NCI-H1105 treated with DMSO at 0.1 percent for 48 hours (cell line): ENCODE measurements around the gene RABAC1.
"Not testable (repeated sequence)": the region's sequence is repeated elsewhere in the genome, so short reads cannot be mapped to it uniquely, and the experiment has no call there.

Experiments used
- DNase-seq: peaks from one replicate; lab custom pipeline; 2025; lab: John Stamatoyannopoulos, UW

Gene RABAC1

DNA sequence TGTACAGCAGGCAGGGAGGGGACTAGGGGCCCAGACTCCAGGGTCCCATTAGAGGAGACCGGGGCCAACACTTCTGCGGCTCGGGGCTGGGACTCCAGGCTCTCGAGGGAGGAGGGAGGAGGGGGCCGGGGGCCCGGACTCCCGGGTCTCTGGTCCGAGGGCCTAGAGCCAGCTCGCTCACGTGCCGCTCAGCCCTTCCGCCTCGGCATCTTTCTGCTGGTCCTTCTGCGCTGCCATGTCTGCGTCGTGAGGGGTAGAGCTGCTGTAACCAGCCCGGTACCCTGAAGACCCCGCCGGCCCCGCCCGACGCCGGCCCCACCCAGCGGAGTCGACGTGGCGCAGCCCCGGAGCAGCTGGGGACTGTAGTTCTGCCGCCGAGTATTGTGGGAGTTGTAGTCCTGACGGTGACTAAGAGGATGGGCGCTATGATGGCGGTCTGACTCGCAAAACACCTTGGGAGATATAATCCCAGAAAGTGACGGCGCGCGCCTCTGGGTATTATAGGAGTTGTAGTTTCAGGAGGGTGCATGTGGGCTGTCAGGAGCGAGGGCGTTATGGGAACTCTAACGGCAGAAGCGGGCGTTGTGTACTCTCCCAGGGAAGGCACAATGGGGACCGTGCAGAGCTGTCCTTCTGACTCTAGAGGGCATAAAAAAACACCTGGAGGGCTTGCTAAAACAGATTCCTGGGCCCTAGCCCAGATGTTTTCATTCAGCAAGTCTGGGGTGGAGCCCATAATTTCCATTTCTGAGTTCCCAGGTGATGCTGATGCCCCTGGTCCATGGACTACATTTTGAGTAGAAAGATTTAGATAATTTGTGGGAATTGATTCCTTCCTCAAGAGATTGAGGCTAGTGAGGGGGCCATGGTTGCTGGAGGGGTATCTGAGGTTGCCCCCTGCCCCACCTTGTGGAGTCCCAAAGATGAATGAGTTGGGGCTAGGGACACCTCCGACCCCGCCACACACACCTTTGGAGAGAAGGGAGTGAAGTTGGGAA lies at the start of gene RABAC1:
RABAC1 (minus strand) TSS at position 266 of the 998 bp plus-strand sequence; CDS start at position 237, 29 bp downstream.
- DNase-seq, result peak; percentile 94

GRCh38 chr19:42006569-42006968 lies 47.4 kb upstream of the RABAC1 start:
- DNase-seq, result no peak

GRCh38 chr19:42005504-42005903 lies 46.4 kb upstream of the RABAC1 start:
- DNase-seq, result no peak

- no peak for DNase-seq
Measured at GRCh38 chr19:42003506-42004294, 44.6 kb upstream of the RABAC1 start.

- no peak for DNase-seq
Measured at GRCh38 chr19:41999878-42000208, 40.7 kb upstream of the RABAC1 start.

DNA sequence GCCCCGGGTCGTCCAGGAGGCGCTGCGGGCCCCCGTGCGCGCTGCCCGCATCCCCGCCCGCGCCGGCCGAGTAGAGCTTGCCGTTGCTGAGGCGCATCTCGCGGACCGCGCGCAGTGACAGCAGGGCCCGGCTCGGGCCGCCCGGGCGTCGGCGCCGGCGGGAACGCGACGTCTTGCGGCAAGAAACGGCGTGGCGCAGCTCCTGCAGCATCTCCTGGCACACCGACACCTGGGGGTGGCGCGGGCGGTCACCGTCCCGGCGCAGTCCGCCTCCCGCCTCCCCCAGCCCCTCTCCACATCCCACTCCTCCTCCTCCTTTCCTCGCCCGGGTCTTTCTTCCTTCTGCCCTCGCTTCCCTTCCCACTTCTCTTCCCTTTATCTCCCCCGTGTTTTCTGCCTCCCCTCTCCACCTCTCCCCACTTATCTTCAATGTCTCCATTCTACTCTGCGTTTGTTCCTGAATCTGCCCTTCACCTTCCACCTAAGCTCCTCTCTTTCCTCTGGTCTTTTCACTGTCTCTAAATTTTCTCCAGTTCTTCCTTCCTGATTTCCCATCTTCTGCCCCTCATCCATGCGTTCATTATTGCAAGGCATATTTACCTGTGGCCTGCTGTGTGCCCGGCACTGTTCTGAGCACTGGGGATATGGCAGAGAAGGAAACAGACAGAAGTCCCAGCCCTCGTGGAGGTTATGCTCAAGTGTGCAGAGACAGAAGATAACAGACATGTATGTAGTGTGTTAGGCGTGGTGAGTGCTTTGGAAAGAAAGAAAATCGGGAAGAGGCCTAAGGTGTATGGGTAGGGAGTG lies 40.2 kb upstream of the RABAC1 start:
- DNase-seq, result peak; percentile 25

GRCh38 chr19:41998246-41999020 lies 39.3 kb upstream of the RABAC1 start:
- peak; percentile 34 for DNase-seq

- no peak for DNase-seq
Measured at GRCh38 chr19:41997851-41998229, 38.7 kb upstream of the RABAC1 start.

DNA sequence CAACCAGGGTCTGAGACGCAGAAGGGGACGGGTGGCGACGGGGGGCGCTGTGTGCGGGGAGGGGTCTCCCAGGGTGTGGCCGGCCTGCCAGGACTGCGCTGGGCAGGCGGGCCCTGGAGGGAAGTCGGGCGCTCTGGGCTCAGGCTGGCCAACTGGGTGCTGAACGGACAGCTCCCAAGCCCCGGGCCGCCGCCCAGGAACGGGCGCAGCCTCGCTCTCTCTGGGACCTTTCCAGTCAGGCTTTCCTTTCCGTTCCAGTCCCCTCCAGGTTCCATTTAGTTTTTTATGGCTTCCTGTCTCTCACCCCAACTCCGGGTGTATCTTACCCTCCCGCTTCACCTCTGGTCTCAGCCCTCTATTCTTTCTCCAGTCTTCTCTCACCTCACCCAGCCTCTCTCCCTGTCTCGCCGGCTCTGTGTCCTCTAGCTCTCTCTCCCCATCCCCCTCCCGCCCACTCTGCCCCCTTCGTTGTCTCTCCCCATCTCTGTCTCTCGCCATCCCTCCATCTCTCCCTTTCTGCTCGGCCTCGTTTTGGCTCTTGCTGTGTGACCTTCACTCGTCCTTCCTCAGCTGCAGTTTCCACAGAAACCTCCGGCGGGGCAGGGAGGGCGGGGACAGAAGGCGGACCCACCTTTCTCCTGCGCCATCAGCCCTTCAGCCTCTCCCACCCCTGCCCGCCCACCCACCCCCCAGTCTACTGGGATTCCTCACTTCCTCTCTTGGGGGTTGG lies 38.2 kb upstream of the RABAC1 start:
- DNase-seq, result no peak

GRCh38 chr19:41995959-41996797 lies 37.1 kb upstream of the RABAC1 start:
- peak; percentile 60 for DNase-seq

- DNase-seq, result no peak
Measured at GRCh38 chr19:41994994-41995958, 36.2 kb upstream of the RABAC1 start.

- no peak for DNase-seq
Measured at GRCh38 chr19:41994521-41994971, 35.4 kb upstream of the RABAC1 start.

DNA sequence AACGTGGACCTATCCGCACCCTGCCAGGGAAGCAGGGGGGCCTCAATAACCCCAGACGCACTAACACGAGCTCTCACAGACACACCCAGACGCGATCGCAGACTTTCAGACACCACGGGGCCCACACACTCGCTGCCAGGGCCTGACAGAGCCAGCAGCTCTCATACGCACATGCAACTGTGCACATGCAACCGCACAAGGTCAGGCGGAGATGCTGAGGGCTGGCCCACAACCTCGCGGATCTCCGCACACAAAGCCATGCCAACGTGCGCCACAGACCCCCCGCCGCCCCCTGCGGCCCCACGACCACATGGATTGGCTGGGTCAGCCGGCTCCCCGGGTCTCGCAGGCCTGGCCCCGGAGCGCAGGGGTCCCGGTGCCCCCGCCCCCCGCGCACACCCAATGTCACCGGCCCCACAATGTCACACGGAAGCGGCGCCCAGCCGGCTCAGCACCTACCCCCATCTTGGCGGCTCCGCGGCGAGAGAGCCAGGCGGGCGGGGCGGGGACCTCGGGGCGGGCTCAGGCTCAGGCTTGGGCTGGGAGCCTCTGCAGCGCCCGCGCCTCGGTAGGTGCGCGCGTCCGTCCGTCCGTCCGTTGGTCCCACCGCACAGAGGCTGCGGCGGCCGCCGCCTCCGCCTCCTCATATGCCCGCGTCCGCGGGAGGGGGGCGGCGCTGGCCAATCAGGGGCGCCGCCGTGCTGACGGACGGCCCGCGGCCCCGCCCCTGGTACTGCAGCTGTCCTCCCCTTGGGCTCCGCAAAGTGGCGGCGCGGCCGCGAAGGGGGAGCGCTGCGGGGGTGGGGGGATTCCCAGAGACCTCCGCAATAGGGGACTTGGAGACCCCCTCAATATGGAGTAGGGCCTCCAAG lies 34.7 kb upstream of the RABAC1 start, which contains the start of gene ATP1A3:
ATP1A3 (minus strand) TSS at position 619 of the 872 bp plus-strand sequence; CDS start at position 465, 154 bp downstream.
- peak; percentile 70 for DNase-seq

DNA sequence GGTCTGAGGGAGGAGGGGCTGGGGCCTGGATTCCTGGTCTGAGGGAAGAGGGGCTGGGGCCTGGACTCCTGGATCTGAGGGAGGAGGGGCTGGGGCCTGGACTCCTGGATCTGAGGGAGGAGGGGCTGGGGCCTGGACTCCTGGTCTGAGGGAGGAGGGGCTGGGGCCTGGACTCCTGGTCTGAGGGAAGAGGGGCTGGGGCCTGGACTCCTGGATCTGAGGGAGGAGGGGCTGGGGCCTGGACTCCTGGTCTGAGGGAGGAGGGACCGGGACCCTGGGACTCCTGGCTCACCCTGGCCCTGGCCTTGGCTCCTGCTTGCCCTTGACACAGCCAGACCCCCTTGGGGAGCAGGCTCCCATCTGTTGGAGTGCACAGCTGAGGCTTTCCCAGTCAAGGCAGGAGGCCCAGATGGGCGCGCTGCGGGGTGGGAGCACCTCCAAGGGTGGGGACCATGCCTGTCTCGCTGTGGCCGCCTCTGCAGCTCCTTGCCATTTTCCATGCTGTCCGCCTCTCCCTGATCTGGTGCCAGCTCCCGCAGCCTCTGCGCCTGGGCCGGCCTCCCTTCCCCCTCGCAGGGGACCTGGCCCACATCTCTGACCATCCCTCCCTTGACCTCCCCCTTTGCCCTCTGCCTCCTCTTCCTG lies 32.9 kb upstream of the RABAC1 start:
- not testable (repeated sequence) for DNase-seq

DNA sequence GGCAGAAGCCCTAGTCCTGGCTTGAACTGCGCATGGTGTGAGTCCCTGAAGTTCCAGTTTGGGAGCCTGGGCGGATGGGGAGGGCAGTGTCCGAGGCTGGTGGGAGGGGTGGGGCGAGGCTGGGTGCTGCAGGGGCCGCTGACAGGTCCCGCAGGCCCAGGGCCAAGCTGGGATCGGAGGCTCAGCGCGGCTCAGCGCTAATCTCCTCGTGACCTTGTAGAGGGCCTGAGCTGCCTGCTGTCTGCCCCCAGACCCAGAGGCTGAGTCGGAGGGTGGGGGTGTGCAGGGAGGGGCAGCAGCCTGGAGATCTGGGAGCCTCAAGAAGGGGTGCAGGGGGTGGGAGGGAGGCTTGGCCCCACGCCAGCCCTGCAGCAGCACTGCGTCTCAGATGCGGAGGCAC lies 31.9 kb upstream of the RABAC1 start:
- DNase-seq, result no peak

GRCh38 chr19:41990615-41991014 lies 31.5 kb upstream of the RABAC1 start:
- no peak for DNase-seq

DNA sequence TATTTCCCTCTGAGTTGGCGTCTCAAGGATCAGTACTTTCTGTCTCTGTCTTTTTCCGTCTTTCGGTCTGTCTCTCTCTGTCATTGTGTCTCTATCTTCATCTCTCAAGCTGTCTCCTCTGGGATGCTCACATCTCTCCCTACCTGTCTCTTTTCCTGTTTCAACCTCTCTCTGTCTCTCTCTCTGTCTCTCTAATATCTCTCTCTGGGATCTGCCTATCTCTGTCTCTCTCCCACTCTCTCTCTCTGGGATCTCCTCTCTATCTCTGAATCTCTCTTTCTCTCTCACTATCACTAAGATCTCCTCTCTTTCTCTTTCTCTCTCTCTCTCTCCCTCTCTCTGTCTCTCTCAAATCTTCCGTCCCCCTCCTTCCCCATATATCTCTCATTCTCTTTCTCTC lies 30.9 kb upstream of the RABAC1 start:
- no peak for DNase-seq
